ENCODE measurements around the gene CREB5. TPM values are rescaled to one million over a fixed set of nuclear protein-coding genes. Genes with fewer than 3 reads are reported as not detected.

The CREB5 gene
- total and polyA plus RNA-seq, 2 experiments from 2014 or later, result 2.4 to 4.4 TPM

GRCh38 chr7:28605427-28606085, 193.2 kb downstream of the CREB5 start (continued):
- TF ChIP-seq ZNF114 (CRISPR knock-in tag; IDR thresholded peaks at IDR 0.05), result no peak
- no peak for TF ChIP-seq EZH2 (IDR thresholded peaks at IDR 0.05; ENCODE audit: low read depth, unreplicated experiment)
- TF ChIP-seq CTCF (conservative IDR thresholded peaks at IDR 0.05; ENCODE audit: low read depth in 2 of 2), result no peak

- no peaks in the 10 kb centered on the region for H3K79me2 ChIP-seq (replicated peaks; ENCODE audit: insufficient read depth)
- H3K4me3 ChIP-seq, result no peak overlapping the region
- H3K27ac ChIP-seq (ENCODE audit: low read depth), result no peak overlapping the region
- TF ChIP-seq CREB1 (CRISPR knock-in tag; IDR thresholded peaks at IDR 0.05; ENCODE audit: low read depth) (no peak), STAT1 (IDR thresholded peaks at IDR 0.05; ENCODE audit: unreplicated experiment) (no peak), ETS1 (IDR thresholded peaks at IDR 0.05) (no peak), JUNB (IDR thresholded peaks at IDR 0.05; ENCODE audit: unreplicated experiment) (no peak), REST (IDR thresholded peaks at IDR 0.05; ENCODE audit: unreplicated experiment) (no peak), ZNF331 (CRISPR knock-in tag; IDR thresholded peaks at IDR 0.05; ENCODE audit: low read depth) (no peak), POLR2AphosphoS5 (IDR thresholded peaks at IDR 0.05; ENCODE audit: low read depth) (no peak), CTCF (conservative IDR thresholded peaks at IDR 0.05; ENCODE audit: low read depth in 2 of 2) (no peak)
- no peaks in the 10 kb centered on the region for H3K4me1 ChIP-seq (ENCODE audit: insufficient read depth)
- ATAC-seq (no peak), DNase-seq (ENCODE audit: low spot score) (no peak)
- H3F3A ChIP-seq (replicated peaks; ENCODE audit: low read depth), result no peaks in the 10 kb centered on the region
- no peaks in the 10 kb centered on the region; the same call in 1 of the 2 replicates for H3K9me2 ChIP-seq (ENCODE audit: insufficient read depth)
- H2AFZ ChIP-seq, result no peak overlapping the region
- H3K4me2 ChIP-seq, result no peak overlapping the region
- Mint-ChIP-seq H3K4me3 (no peak overlapping the region), H3K36me3 (ENCODE audit: low read depth) (no peaks in the 10 kb centered on the region), H3K4me1 (no peaks in the 10 kb centered on the region), H3K27ac (no peak overlapping the region), H3K9me3 (no peaks in the 10 kb centered on the region), H3K27me3 (ENCODE audit: insufficient read depth, low read depth, poor library complexity) (peaks cover 2% of the 10 kb centered on the region)
- no peaks in the 10 kb centered on the region for H3K27me3 ChIP-seq (ENCODE audit: insufficient read depth)
- H3K36me3 ChIP-seq (ENCODE audit: insufficient read depth), result no peaks in the 10 kb centered on the region
- H4K20me1 ChIP-seq (replicated peaks; ENCODE audit: insufficient read depth), result no peaks in the 10 kb centered on the region
Measured at GRCh38 chr7:28606421-28606820, 194.1 kb downstream of the CREB5 start.
